ENCODE measurements around the gene ULK3. TPM values are rescaled to one million over a fixed set of nuclear protein-coding genes. Genes with fewer than 3 reads are reported as not detected.

ULK3 gene
- total RNA-seq, 1 donor from 2014 or later: 17.4 TPM

GRCh38 chr15:74869726-74870407, 26.9 kb upstream of the ULK3 start:
- H3K36me3 ChIP-seq (ENCODE audit: control insufficient read depth, insufficient read depth, low read length): peaks cover 4% of the 10 kb centered on the region
- FAIRE-seq (no peak), DNase-seq (ENCODE audit: low read depth) (no peak)

GRCh38 chr15:74869372-74869725, 26.4 kb upstream of the ULK3 start:
- Histone ChIP-seq H3K4me3 (ENCODE audit: low read depth, low read length) (no peak overlapping the region), H3K27me3 (ENCODE audit: control insufficient read depth, insufficient read depth, low read length) (no peaks in the 10 kb centered on the region), H3K36me3 (ENCODE audit: control insufficient read depth, insufficient read depth, low read length) (peaks cover 4% of the 10 kb centered on the region)
- FAIRE-seq (no peak), DNase-seq (ENCODE audit: low read depth) (no peak)
- TF ChIP-seq CTCF (IDR thresholded peaks at IDR 0.05; ENCODE audit: insufficient read depth, low read length, severe bottlenecking): no peak

More at GRCh38 chr15:74869726-74870407, 26.9 kb upstream of the ULK3 start:
- TF ChIP-seq CTCF (IDR thresholded peaks at IDR 0.05; ENCODE audit: insufficient read depth, low read length, severe bottlenecking): no peak
- Histone ChIP-seq H3K27me3 (ENCODE audit: control insufficient read depth, insufficient read depth, low read length) (no peaks in the 10 kb centered on the region), H3K4me3 (ENCODE audit: low read depth, low read length) (no peak overlapping the region)

GRCh38 chr15:74868059-74868458, 25.1 kb upstream of the ULK3 start:
- Histone ChIP-seq H3K36me3 (ENCODE audit: control insufficient read depth, insufficient read depth, low read length) (peaks cover 4% of the 10 kb centered on the region), H3K4me3 (ENCODE audit: low read depth, low read length) (no peak overlapping the region), H3K27me3 (ENCODE audit: control insufficient read depth, insufficient read depth, low read length) (no peaks in the 10 kb centered on the region)
- FAIRE-seq: no peak
- no peak for DNase-seq (ENCODE audit: low read depth)
- TF ChIP-seq CTCF (IDR thresholded peaks at IDR 0.05; ENCODE audit: insufficient read depth, low read length, severe bottlenecking): no peak

GRCh38 chr15:74867466-74868038, 24.6 kb upstream of the ULK3 start:
- Histone ChIP-seq H3K4me3 (ENCODE audit: low read depth, low read length) (no peak overlapping the region), H3K36me3 (ENCODE audit: control insufficient read depth, insufficient read depth, low read length) (peaks cover 4% of the 10 kb centered on the region), H3K27me3 (ENCODE audit: control insufficient read depth, insufficient read depth, low read length) (no peaks in the 10 kb centered on the region)
- TF ChIP-seq CTCF (IDR thresholded peaks at IDR 0.05; ENCODE audit: insufficient read depth, low read length, severe bottlenecking): no peak
- DNase-seq (ENCODE audit: low read depth) (no peak), FAIRE-seq (no peak)

- Histone ChIP-seq H3K36me3 (ENCODE audit: control insufficient read depth, insufficient read depth, low read length) (peaks cover 4% of the 10 kb centered on the region), H3K4me3 (ENCODE audit: low read depth, low read length) (no peak overlapping the region), H3K27me3 (ENCODE audit: control insufficient read depth, insufficient read depth, low read length) (no peaks in the 10 kb centered on the region)
- DNase-seq (ENCODE audit: low read depth) (peak; percentile 89), FAIRE-seq (no peak)
- no peak for TF ChIP-seq CTCF (IDR thresholded peaks at IDR 0.05; ENCODE audit: insufficient read depth, low read length, severe bottlenecking)
Observed at GRCh38 chr15:74866090-74866489, 23.1 kb upstream of the ULK3 start.

- FAIRE-seq (no peak), DNase-seq (ENCODE audit: low read depth) (peak; percentile 51)
- Histone ChIP-seq H3K27me3 (ENCODE audit: control insufficient read depth, insufficient read depth, low read length) (no peaks in the 10 kb centered on the region), H3K36me3 (ENCODE audit: control insufficient read depth, insufficient read depth, low read length) (peaks cover 4% of the 10 kb centered on the region), H3K4me3 (ENCODE audit: low read depth, low read length) (no peak overlapping the region)
- no peak for TF ChIP-seq CTCF (IDR thresholded peaks at IDR 0.05; ENCODE audit: insufficient read depth, low read length, severe bottlenecking)
Observed at GRCh38 chr15:74865316-74865715, 22.4 kb upstream of the ULK3 start.

All from bronchial epithelial cell (primary cell).